HG03457 (cell line): ENCODE results near the gene SHANK1.

Experiments
- ATAC-seq: cut with Tn5 transposase; IDR thresholded peaks from one replicate; pipeline ENCODE4 v1.9.1; 2021; ENCODE audit warnings: moderate number of reproducible peaks; ENCODE audit not compliant: unreplicated experiment

Gene SHANK1

DNA sequence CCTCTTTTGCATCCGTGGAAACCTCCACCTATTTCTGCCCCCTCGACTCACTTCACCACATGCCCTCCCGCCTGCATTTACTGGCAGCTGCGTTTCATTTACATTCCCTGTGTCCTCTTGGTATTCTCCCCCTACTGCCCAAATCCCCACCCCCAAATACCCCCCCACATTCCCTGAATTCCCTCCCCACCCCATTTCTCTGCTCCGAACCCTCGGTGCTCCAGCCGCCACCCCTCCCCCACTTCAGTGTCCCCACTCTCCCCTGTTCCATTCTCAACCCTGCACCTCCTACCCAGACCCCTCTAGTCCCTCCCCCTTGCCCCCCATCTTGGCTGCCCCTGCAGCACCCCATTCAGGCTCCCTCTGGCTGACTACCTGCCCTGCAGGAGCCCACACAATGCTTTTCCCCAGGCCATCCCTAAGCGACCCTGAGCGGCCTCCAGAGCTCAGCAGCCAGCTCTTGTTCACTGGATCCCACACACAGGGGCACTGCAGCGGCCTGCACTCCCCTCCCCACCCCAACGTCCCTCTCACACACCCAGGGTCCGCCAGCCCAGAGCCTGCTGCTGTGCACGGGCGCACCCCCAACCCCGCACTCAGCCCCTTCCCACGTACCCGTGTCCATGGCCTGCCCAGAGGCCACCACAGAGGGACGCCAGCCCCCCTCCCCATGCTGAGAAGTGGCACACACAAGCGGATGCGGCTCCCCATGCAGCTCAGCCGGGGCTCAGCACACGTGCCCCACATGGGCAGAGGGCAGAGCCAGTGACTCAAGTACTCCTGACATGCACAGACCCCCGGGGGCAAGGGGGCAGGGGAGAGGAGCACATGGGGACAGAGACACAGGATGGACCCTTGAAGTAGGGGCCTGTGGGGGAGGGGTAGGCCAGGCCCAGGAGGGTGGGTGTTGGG lies 26.3 kb downstream of the SHANK1 start:
- no peak for ATAC-seq

DNA sequence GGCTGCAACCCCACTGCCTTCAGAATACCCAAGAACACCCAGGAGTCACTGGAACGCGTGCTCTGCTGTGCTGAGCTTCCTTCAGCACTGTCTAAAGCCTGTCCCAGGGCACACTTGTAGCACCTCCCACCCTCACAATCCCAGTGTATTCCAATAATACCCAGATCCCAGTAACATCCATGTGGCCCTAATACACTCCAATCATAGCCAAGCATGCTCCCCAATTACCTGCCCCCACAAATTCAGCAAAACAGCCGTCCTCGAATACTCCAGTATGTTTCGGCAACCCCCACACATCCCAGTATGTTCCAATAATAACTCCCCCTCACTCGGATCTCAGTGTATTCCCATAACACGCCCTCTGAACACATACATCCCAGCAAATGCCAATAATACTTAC lies 29.2 kb downstream of the SHANK1 start:
- ATAC-seq: no peak

- ATAC-seq: no peak
These were observed 30.8 kb downstream of the SHANK1 start for GRCh38 chr19:50688766-50689165.

DNA sequence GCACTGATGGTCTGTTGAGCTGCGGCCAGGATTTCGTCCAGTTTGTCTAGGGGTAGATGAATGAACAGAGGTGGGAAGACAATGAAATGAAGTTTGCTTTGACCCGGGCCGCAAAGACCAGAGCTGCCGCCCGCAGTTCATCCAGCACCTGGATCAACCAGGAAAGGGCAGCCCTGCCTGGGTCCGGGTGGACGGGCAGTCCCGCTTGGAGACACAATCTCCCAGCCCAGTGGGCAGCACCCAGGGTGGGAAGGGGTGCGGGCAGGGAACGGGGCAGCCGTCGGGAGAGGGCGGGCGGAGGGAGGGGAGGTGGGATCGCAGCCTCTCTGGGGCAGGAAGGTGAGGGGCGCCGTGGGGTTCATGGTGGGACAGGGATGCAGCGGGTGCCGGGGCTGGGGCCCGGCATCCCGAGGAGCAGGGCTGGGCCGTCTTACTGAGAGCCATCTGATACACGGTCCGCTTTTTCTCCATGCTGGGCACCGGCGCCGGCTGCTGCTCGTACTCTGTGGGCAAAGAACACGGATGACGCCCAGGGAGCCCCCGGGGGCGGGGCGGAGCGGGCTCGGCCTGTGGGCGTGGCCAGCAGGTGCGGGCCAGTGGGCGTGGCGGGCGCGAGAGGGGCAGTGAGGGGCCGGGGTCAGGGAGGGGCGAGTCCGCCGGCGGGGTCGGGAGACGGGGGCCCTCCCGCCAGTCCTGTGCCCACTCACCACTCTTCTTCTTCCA lies 33.1 kb downstream of the SHANK1 start:
- no peak for ATAC-seq

DNA sequence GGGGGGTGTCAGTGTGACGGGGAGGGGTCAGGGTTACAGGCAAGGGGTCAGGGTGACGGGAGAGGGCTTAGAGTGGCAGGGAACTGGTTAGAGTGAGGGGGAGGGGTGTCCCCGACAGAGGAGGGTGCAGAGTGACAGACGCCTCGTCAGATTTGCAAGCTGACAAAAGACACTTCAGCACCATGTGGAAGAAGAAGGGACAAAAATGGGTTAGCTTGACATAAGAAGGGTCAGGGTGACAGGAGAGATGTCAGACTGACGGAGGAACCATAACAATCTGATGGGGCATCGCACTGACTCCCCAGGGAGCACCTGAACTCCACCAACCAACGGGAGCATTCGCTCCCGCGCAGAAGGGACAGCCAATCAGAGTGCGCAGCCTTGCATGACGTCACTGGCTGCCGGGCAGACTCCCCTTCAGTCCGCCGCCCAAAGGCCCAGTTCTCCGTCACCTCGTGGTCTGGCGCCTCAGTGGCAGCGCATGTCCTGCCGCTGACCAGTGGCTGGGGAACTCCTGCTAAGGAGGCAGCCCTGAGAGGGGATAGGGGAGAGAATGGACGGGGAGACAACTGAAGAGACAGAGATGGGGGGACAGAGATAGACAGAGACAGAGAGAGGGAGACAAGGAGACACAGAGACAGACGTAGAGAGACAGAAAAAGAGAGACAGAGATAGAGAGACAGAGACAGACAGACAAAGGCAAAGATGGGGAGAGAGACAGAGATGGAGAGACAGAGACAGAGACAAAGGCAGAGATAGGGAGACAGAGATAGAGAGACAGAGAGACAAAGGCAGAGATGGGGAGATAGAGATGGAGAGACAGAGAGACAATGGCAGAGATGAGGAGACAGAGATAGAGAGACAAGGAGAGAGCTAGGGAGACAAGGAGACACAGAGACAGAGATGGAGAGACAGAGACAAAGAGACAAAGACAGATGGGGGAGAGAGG lies 40.2 kb downstream of the SHANK1 start:
- ATAC-seq: peak; percentile 83

GRCh38 chr19:50678323-50678722 lies 41.3 kb downstream of the SHANK1 start:
- ATAC-seq: no peak

DNA sequence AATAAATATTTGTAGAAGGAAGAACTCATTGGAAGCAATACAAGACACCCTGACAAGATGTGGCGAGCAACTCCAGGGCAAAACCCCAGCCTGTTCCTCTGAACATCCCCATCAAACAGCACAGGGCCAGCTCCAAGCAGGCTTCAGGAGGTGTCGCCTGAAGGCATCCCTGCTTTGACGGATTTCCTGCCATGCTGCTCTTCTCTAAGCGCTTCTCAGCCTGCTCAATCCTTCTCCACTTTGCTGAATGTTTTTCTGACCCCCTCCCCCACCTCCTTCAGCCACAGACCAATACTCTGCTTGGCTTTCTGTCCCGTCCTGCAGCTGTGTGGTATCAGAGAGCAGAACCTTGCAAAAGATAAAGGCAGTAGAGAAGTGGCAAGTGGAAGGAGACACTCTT lies 42.0 kb downstream of the SHANK1 start:
- ATAC-seq: no peak

DNA sequence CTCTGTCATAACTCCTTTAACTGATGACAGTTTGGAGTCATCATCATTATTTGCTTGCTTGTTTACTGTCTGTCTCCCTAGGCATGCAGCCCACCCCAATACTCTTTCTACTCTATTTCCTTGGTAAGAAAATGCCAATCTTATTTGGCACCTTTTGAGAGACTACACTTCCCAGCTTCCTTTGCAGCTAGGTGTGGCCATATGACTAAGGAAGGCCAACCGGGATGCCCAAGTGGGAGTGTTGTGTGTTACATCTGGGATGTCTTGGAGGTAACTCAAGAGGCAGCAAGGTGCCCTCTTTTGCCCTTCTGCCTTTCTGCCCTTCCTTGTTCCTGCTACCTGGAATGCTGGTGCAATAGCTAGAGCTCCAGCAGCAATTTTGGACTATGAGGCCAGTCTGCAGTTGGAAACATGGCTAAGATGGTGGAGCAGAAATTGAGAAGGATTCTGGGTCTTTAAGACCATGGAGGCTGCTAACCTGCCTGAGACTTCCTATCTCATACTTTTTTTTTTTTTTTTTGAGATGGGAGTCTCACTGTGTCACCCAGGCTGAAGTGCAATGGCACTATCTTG lies 42.9 kb downstream of the SHANK1 start:
- no peak for ATAC-seq

DNA sequence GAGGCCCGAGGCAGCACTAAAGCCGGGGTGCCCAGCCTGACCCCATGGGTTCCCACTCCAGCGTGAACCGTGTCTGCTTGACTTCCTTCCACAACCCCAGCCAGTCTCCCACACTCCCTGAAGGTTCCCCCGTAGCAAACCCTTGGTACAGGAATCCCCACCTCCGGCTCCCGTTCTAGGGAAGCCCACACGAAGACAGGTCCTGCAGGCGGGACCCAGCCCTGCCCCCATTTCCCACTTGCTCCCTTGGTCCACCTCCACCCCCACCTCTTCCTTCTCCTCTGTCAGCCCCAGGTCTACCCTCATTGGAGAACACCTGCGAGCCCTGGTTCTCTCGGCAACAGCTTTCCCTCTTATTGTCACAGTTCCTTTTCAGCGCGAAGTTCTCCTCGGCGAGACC lies 46.5 kb downstream of the SHANK1 start:
- no peak for ATAC-seq

DNA sequence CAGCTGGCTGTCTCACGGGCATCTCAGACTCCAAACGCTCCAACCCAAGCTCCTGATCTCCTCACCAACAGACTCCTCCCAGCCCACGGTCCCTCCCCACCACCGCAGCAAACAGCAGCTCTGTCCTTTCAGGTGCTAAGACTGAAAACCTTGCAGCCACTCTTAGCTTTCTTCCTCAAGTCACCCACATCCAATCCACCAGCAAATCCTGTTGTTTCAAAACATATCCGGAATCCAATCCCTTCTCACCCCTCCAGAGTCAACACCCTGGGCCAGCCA lies 49.6 kb downstream of the SHANK1 start:
- ATAC-seq: no peak

- no peak for ATAC-seq
These were observed 50.1 kb downstream of the SHANK1 start for GRCh38 chr19:50669302-50670101.

DNA sequence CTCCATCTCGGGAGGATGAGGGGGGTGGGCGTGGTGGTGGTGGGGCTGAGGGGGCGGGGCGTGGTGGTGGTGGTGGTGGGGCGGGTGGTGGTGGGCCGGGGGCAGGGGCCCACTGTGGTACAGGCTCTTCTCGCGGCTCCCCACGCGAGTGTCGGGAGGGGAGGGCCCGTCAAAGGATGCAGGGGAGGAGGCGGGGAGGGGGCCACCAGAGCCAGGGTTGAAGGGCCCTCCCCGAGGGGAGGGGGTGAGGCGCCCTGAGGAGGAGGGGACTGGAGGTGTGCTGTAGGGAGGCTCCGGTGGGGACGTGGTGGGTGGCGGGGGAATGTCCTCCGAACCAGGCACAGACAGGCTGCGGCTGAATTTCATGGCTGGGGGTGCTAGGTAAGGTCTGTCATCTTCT lies 50.7 kb downstream of the SHANK1 start:
- no peak for ATAC-seq

DNA sequence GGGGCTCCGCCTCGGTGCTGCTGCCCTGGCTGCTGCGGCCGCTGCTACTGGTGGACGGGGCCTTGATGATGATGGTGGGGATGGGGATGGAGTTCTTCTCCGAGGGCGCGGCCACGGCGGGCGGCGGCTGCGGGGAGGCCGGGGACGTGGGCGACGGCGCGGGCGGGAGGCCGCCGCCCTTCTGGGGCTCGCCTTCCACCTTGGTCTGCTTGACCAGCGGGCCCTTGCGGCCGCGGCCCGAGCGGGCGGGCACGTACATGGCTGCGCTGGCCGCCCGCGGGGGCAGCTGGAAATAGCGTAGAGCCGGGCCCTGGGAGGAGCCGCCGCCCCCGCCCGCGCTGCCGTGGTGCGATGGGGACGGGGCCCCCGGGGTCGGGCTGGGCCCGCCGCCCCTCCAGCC lies 51.2 kb downstream of the SHANK1 start:
- ATAC-seq: no peak

- no peak for ATAC-seq
These were observed 51.8 kb downstream of the SHANK1 start for GRCh38 chr19:50667759-50668231.

GRCh38 chr19:50667177-50667758 lies 52.3 kb downstream of the SHANK1 start:
- no peak for ATAC-seq

DNA sequence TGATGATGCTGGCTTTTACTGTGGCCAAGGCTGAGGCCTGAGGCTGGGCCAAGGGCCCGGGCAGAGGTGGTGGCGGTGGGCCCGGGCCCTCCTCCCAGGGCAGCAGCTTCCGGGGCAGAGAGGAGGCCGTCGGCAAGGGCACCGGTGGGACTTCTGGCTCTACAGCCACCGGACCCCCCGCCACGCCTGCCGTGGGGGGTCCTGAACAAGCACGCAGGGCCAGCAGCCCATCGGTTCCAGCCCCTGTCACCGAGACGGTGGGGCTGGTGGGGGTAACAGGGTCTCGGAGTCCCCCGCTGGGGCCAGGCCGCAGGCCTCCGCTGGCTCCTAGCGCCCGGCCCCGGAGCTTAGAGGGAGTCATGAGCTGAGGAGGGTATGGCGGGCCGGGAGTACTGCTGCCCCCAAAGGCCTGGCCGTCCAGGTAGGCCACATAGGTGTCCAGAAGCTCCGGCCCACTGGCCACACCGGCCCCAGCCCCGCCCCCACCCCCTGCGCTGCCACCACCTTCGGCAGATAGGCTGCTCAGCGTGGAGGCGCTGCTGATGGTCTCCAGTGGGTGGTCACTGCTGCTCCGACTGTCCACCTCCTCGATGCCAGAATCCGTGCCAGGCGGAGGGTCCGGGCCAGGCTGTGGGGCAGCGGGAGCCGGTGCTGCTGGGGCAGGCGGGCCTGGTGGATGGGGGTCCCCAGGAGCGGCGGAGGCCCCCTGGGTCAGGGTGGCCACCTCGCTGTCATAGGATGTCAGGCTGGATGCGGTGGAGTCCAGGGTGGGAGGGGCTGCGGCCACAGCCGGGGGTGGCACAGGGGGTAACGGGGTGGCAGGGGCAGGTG lies 53.0 kb downstream of the SHANK1 start:
- no peak for ATAC-seq

- no peak for ATAC-seq
These were observed 55.4 kb downstream of the SHANK1 start for GRCh38 chr19:50664204-50664603.

DNA sequence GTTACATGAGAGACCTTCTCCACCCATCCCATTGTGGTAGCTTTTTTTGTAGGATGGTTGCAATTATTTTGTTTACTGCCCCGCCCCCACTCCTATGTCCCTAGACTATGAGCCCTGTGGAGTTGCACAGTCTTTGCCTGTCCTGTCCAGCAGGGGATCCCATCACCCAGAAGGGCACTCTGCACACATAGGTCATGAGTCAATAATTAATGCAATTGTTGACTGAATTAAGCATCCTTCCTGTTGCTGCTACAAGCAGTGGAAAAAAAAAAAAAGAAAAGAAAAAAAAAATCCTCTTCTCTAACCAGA lies 56.2 kb downstream of the SHANK1 start:
- no peak for ATAC-seq
